Pancreas (tissue), 10 donors: ENCODE results near the gene LRRC37B. TPM values are rescaled to one million over a fixed set of nuclear protein-coding genes. Genes with fewer than 3 reads are reported as not detected.
"Not testable (repeated sequence)": the region's sequence is repeated elsewhere in the genome, so short reads cannot be mapped to it uniquely, and the experiment has no call there.

ENCODE experiments used
- ATAC-seq, 4 donors: fragments of 200-7000 bp; cut with Tn5 transposase; one replicate each; pipeline versions ENCODE4 v1.8.0 to v1.9.1; 2020; ENCODE audit warnings: mild to moderate bottlenecking in 4 of 4, moderate library complexity in 4 of 4
- DNase-seq, 6 donors: peaks; one replicate each; pipeline ENCODE4 v3.0.0-alpha.2; 2020
- FAIRE-seq: peaks from 2 replicates; lab custom pipeline; 2012; peaks lifted over from hg19 to GRCh38; lab: Jason Lieb, UNC
- H3K27ac ChIP-seq, 4 donors: fragments of 200-600 bp; sonication (generic); 1 replicate in 3 of 4; 2 replicates in 1 of 4; pipeline versions ENCODE4 v1.5.0 to v1.8.0; 2020
- H3K27me3 ChIP-seq, 4 donors: fragments of 200-600 bp; one replicate each; pipeline ENCODE4 v1.8.0; 2021
- H3K36me3 ChIP-seq, 3 donors: fragments of 200-600 bp; sonication (generic) in 1 of 3; one replicate each; pipeline versions ENCODE4 v1.5.0 to v1.8.0; 2020 to 2021
- H3K4me1 ChIP-seq, 3 donors: fragments of 200-600 bp; one replicate each; pipeline ENCODE4 v1.8.0; 2021
- H3K4me3 ChIP-seq, 4 donors: fragments of 200-600 bp; sonication (generic) in 2 of 4; one replicate each; pipeline versions ENCODE4 v1.5.0 to v1.8.0; 2020 to 2021
- H3K9me3 ChIP-seq, 4 donors: fragments of 200-600 bp; one replicate each; pipeline ENCODE4 v1.8.0; 2021
- CTCF ChIP-seq, 4 donors: fragments of 200-600 bp; sonication (generic) in 3 of 4; IDR thresholded peaks; one replicate each; pipeline versions ENCODE4 v1.5.0 to v1.8.0; 2021; ENCODE audit warnings: antibody characterized with exemption in 4 of 4
- WGBS, 2 donors: extraction: QIAGEN DNeasy Blood & Tissue Kit; methylation state at CpG; one replicate each; pipeline ENCODE4 v1.1.7; 2013; 5-methylcytosine and 5-hydroxymethylcytosine counted together
- intact Hi-C, 3 donors: fragments of 100-400 bp; cut with DNase I; formaldehyde crosslinking; loops; one replicate each; pipeline versions ENCODE4 v1.11.1 to v1.14.2; 2022
- polyA plus RNA-seq, 2 donors: library from polyadenylated mRNA; stranded (reverse); fragments of 200-250 nt; gene quantifications; one replicate each; pipeline ENCODE4 v1.2.3, GENCODE V29; 2013
- total RNA-seq, 6 donors: library from RNA; stranded (reverse); fragmentation: NEBNext Ultra II Directional in 4 of 6; extraction: Animal tissue kit (Norgen Biotek cat#: 25700) in 4 of 6; gene quantifications; one replicate each; pipeline versions ENCODE4 v1.2.1 to v1.2.4, GENCODE V29; 2021 to 2023
- donor health status: healthy with polysubstance abuse.
- donor health status: DM: no; HTN: no; CAD: no; lungs with moderate emphysema.
- donor health status: DM: no; HTN: no; CAD: no.
- donor health status: control.
- donor health status: control.
- donor health status: Bipolar disorder and iron deficiency.
- donor health status: DM: yes; HTN: yes; CAD: no.
- donor health status: DM: no; HTN: no; CAD: no.
- donor health status: DM: no; HTN: no; CAD: no.
- donor health status: DM: yes; HTN: yes; CAD: no.

LRRC37B gene
- total and polyA plus RNA-seq, 8 donors = 2.9 to 11.9 (median 5.9) TPM

GRCh38 chr17:32015245-32016013 is 8.2 kb downstream of the LRRC37B start:
- no peak for DNase-seq
- 68 to 70% methylated on average over 9 of the region's 9 CpGs for WGBS, 2 donors
- intact Hi-C loops = no loop called here
- Histone ChIP-seq H3K27me3 (no peaks in the 10 kb centered on the region), H3K27ac (no peak overlapping the region), H3K4me1 (no peaks in the 10 kb centered on the region), H3K36me3 (no peaks in the 10 kb centered on the region), H3K9me3 (no peaks in the 10 kb centered on the region), H3K4me3 (no peak overlapping the region)
- FAIRE-seq = no peak
- no peak for TF ChIP-seq CTCF (IDR thresholded peaks at IDR 0.05)
- no peak for ATAC-seq

- Histone ChIP-seq H3K27me3 (no peaks in the 10 kb centered on the region), H3K4me1 (no peaks in the 10 kb centered on the region), H3K36me3 (no peaks in the 10 kb centered on the region), H3K4me3 (no peak overlapping the region), H3K27ac (no peak overlapping the region), H3K9me3 (no peaks in the 10 kb centered on the region)
- 90 to 95% methylated on average over 7 of the region's 7 CpGs for WGBS, 2 donors
- no peak for FAIRE-seq
- DNase-seq = no peak
- intact Hi-C loops = no loop called here
- TF ChIP-seq CTCF (IDR thresholded peaks at IDR 0.05) = no peak
- ATAC-seq = no peak
Measured at GRCh38 chr17:32016231-32016630, 9.0 kb downstream of the LRRC37B start.

GRCh38 chr17:32019228-32019627 is 12.0 kb downstream of the LRRC37B start:
- Histone ChIP-seq H3K4me3 (no peak overlapping the region), H3K4me1 (no peaks in the 10 kb centered on the region), H3K9me3 (no peaks in the 10 kb centered on the region), H3K27me3 (no peaks in the 10 kb centered on the region), H3K27ac (no peak overlapping the region), H3K36me3 (no peaks in the 10 kb centered on the region)
- ATAC-seq (no peak), DNase-seq (no peak), FAIRE-seq (no peak)
- 84 to 85% methylated on average over 1 of the region's 1 CpG for WGBS, 2 donors
- intact Hi-C loops = no loop called here
- TF ChIP-seq CTCF (IDR thresholded peaks at IDR 0.05) = no peak

- no peak for TF ChIP-seq CTCF (IDR thresholded peaks at IDR 0.05)
- FAIRE-seq = no peak
Measured at GRCh38 chr17:32020943-32021614, 13.9 kb downstream of the LRRC37B start.

GRCh38 chr17:32021615-32021955 is 14.4 kb downstream of the LRRC37B start:
- Histone ChIP-seq H3K4me3 (no peak overlapping the region), H3K27ac (no peak overlapping the region), H3K36me3 (no peaks in the 10 kb centered on the region), H3K27me3 (no peaks in the 10 kb centered on the region), H3K4me1 (no peaks in the 10 kb centered on the region), H3K9me3 (no peaks in the 10 kb centered on the region)
- 92 to 96% methylated on average over 7 of the region's 7 CpGs for WGBS, 2 donors
- DNase-seq = no peak
- no peak for ATAC-seq
- TF ChIP-seq CTCF (IDR thresholded peaks at IDR 0.05) = no peak
- FAIRE-seq = no peak
- intact Hi-C loops = no loop called here

More at GRCh38 chr17:32020943-32021614, 13.9 kb downstream of the LRRC37B start:
- intact Hi-C loops = no loop called here
- WGBS, 2 donors = 93 to 96% methylated on average over 16 of the region's 16 CpGs
- Histone ChIP-seq H3K27ac (no peak overlapping the region), H3K27me3 (no peaks in the 10 kb centered on the region), H3K9me3 (no peaks in the 10 kb centered on the region), H3K36me3 (no peaks in the 10 kb centered on the region), H3K4me1 (no peaks in the 10 kb centered on the region), H3K4me3 (no peak overlapping the region)
- ATAC-seq (no peak), DNase-seq (no peak)

GRCh38 chr17:32022554-32022953 is 15.4 kb downstream of the LRRC37B start:
- FAIRE-seq, H3K27ac ChIP-seq, H3K9me3 ChIP-seq, ATAC-seq, H3K4me1 ChIP-seq, H3K36me3 ChIP-seq, H3K27me3 ChIP-seq, H3K4me3 ChIP-seq, DNase-seq, intact Hi-C loops: not testable (repeated sequence)
- WGBS, 2 donors = 97 to 99% methylated on average over 3 to 5 of the region's 5 CpGs

GRCh38 chr17:32027271-32027670 is 20.1 kb downstream of the LRRC37B start:
- intact Hi-C loops, H3K36me3 ChIP-seq, H3K9me3 ChIP-seq, H3K27me3 ChIP-seq, FAIRE-seq, H3K4me3 ChIP-seq, H3K4me1 ChIP-seq, DNase-seq, ATAC-seq, H3K27ac ChIP-seq: not testable (repeated sequence)
- 89 to 97% methylated on average over 4 of the region's 4 CpGs for WGBS, 2 donors
